ENCODE data around the gene COL6A6. TPM values are rescaled to one million over a fixed set of nuclear protein-coding genes. Genes with fewer than 3 reads are reported as not detected.

The COL6A6 gene
- total RNA-seq, 1 donor from 2014 or later, result not detected

DNA sequence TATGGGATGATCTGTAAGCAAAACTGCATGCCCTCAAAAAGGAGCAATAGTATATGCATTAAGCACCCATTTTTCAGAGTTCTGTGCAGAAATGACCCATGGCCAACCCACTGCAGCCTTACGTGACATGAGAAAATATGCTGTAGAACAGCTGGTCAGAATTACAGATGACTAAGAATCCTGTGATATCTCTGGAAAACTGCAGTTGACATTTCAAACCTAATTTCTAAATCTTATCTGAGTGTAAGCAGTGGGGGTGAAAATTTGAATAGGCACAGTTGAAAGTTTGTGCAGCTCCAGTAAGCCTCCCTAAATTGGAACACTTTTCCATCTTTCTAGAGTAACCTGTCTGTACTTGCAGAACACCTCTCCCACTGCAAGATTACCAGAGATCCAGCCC is 28.7 kb upstream of the COL6A6 start:
- DNase-seq (ENCODE audit: low read depth), result no peak
- TF ChIP-seq, protein P1, sequence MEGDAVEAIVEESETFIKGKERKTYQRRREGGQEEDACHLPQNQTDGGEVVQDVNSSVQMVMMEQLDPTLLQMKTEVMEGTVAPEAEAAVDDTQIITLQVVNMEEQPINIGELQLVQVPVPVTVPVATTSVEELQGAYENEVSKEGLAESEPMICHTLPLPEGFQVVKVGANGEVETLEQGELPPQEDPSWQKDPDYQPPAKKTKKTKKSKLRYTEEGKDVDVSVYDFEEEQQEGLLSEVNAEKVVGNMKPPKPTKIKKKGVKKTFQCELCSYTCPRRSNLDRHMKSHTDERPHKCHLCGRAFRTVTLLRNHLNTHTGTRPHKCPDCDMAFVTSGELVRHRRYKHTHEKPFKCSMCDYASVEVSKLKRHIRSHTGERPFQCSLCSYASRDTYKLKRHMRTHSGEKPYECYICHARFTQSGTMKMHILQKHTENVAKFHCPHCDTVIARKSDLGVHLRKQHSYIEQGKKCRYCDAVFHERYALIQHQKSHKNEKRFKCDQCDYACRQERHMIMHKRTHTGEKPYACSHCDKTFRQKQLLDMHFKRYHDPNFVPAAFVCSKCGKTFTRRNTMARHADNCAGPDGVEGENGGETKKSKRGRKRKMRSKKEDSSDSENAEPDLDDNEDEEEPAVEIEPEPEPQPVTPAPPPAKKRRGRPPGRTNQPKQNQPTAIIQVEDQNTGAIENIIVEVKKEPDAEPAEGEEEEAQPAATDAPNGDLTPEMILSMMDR (IDR thresholded peaks at IDR 0.05; ENCODE audit: insufficient read depth, low read length, poor library complexity, severe bottlenecking), result no peak
- no peaks in the 10 kb centered on the region for H3K36me3 ChIP-seq (ENCODE audit: control insufficient read depth, insufficient read depth, low read length)
- no peak overlapping the region for H3K4me3 ChIP-seq (ENCODE audit: low read depth, low read length)
- no peaks in the 10 kb centered on the region for H3K27me3 ChIP-seq (ENCODE audit: control insufficient read depth, insufficient read depth, low read length)

DNA sequence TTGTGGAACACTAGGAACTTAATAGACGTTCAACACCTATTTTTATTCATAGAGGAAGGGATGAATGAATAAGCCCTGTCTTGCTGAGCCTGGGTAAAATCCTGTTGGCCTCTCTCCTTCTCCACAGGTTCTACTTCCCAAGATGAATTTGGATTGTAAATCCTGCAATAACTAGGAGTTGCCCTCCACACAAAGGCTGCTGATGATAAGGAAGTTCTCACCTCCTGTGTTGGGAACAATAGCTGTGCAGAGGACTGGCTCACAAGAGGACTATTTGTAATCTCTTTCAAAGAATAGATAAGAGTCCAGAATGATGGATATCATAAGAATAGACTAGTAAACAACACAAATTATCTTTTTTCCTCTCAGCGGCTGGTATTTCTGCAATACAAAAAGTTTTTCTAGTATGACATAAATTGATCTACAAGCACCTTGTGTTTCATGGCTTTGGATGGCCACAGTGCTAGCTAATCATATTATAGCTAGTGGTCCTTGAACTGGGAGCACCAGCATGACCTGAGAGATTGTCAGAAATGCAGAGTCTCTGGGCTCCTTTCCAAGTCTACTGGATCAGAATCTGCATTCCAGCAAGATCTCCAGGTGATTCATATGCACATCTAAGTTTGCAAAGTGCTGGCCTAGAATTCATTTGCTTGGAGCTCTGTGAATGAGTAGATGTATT is 28.1 kb upstream of the COL6A6 start:
- Histone ChIP-seq H3K36me3 (ENCODE audit: control insufficient read depth, insufficient read depth, low read length) (no peaks in the 10 kb centered on the region), H3K27me3 (ENCODE audit: control insufficient read depth, insufficient read depth, low read length) (no peaks in the 10 kb centered on the region), H3K4me3 (ENCODE audit: low read depth, low read length) (no peak overlapping the region)
- TF ChIP-seq, protein P1 (IDR thresholded peaks at IDR 0.05; ENCODE audit: insufficient read depth, low read length, poor library complexity, severe bottlenecking), result no peak
- DNase-seq (ENCODE audit: low read depth), result no peak

DNA sequence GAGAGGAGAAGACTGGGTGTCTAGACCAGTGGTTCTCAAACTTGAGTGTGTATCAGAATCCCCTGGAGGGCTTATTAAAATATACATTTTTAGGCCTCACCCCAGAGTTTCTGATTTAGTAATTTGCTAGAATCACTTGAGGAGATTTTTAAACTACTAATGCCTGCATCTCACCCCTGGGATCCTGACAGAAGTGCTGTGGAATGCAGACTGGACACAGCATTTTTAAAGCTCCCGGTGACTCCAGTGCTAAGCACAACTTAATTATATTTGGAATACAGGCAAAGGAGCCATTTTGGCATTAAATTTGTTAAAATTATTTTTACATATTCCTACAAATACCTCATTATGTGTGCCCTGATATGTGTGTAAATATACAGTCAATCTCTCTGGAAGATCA is 26.7 kb upstream of the COL6A6 start:
- DNase-seq (ENCODE audit: low read depth), result no peak
- H3K36me3 ChIP-seq (ENCODE audit: control insufficient read depth, insufficient read depth, low read length), result no peaks in the 10 kb centered on the region
- TF ChIP-seq, protein P1 (IDR thresholded peaks at IDR 0.05; ENCODE audit: insufficient read depth, low read length, poor library complexity, severe bottlenecking), result no peak
- no peaks in the 10 kb centered on the region for H3K27me3 ChIP-seq (ENCODE audit: control insufficient read depth, insufficient read depth, low read length)
- no peak overlapping the region for H3K4me3 ChIP-seq (ENCODE audit: low read depth, low read length)

DNA sequence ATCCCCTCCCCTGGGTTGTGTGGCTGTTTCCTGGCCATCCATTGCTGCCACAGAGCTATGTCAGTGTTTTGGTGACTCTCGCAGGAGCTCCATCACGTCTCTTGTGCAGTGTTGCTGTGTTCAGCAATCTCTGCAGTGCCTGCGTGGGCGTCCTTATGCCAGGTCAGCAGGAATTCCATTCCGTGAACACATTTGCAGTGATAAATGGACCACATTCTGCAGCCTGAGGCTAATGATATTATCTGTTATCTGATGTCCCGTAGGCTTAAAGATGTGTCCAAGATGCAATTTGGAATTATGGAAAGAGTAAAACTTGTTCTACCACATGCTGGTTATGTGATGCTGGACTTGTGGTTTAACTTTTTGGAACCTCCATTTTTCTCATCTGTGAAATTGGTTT is 25.5 kb upstream of the COL6A6 start:
- H3K4me3 ChIP-seq (ENCODE audit: low read depth, low read length), result no peak overlapping the region
- DNase-seq (ENCODE audit: low read depth), result no peak
- TF ChIP-seq, protein P1 (IDR thresholded peaks at IDR 0.05; ENCODE audit: insufficient read depth, low read length, poor library complexity, severe bottlenecking), result no peak
- H3K27me3 ChIP-seq (ENCODE audit: control insufficient read depth, insufficient read depth, low read length), result no peaks in the 10 kb centered on the region
- H3K36me3 ChIP-seq (ENCODE audit: control insufficient read depth, insufficient read depth, low read length), result no peaks in the 10 kb centered on the region

DNA sequence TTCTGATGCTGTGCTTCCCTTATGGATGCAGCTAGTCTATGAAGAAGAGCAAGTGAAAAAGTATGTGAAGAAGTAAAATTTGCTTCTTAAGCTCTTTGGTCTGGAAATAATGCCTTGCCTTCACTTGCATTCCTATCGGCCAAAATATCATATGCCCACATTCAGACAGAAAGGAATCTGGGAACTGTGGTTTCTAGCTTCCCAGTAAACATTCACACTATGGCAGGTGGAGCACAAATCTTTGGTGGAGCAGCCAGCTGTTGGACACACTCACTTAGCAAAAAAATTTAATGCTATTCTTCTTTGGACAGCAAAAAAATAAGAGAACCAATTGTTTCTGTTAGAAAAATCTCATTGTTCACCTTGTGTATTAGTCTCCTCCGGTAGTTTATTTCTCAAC is 12.3 kb upstream of the COL6A6 start:
- DNase-seq (ENCODE audit: low read depth), result no peak
- no peaks in the 10 kb centered on the region for H3K27me3 ChIP-seq (ENCODE audit: control insufficient read depth, insufficient read depth, low read length)
- H3K36me3 ChIP-seq (ENCODE audit: control insufficient read depth, insufficient read depth, low read length), result no peaks in the 10 kb centered on the region
- H3K4me3 ChIP-seq (ENCODE audit: low read depth, low read length), result no peak overlapping the region
- TF ChIP-seq, protein P1 (IDR thresholded peaks at IDR 0.05; ENCODE audit: insufficient read depth, low read length, poor library complexity, severe bottlenecking), result no peak

DNA sequence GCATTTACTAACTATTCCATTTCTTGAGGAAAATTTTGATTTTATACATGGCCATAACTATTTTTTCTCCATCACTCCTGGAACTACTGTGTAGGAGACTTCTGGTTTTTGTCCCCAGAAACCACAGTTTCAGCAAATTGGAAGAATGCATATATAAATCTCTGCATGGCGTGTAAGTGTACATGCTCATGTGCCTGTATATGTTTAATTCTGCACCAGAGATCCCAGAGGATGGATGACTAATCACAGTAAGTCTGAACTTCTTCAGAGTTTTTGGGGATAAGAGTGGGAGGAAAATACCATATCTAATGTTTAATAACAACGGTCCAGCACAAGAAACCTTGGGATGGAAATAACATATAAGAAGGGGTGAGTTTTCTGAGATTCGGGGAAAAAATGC is 10.9 kb upstream of the COL6A6 start:
- TF ChIP-seq, protein P1 (IDR thresholded peaks at IDR 0.05; ENCODE audit: insufficient read depth, low read length, poor library complexity, severe bottlenecking), result no peak
- DNase-seq (ENCODE audit: low read depth), result no peak
- Histone ChIP-seq H3K4me3 (ENCODE audit: low read depth, low read length) (no peak overlapping the region), H3K36me3 (ENCODE audit: control insufficient read depth, insufficient read depth, low read length) (no peaks in the 10 kb centered on the region), H3K27me3 (ENCODE audit: control insufficient read depth, insufficient read depth, low read length) (no peaks in the 10 kb centered on the region)
